CD4-positive, alpha-beta T cell (primary cell): ENCODE data around the gene ADGRL2. TPM values are rescaled to one million over a fixed set of nuclear protein-coding genes. Genes with fewer than 3 reads are reported as not detected.

Experiments
- ATAC-seq: fragments of 200-7000 bp; cut with Tn5 transposase; one replicate; pipeline ENCODE4 v1.10.0; 2022; ENCODE audit warnings: mild to moderate bottlenecking; ENCODE audit not compliant: poor library complexity
- CTCF ChIA-PET: fragments of 350-600 bp; sonication (Branson Sonifier 250); formaldehyde crosslinking; loops from one replicate; lab custom pipeline; 2021; ENCODE audit warnings: antibody characterized with exemption, inconsistent platforms; lab: Charles Lee
- POLR2A ChIA-PET: fragments of 350-600 bp; sonication (Branson Sonifier 250); formaldehyde crosslinking; loops from one replicate; lab custom pipeline; 2021; ENCODE audit warnings: antibody characterized with exemption, inconsistent platforms; lab: Charles Lee
- DNase-seq, 14 experiments: peaks; one replicate each; pipeline ENCODE4 v3.0.0-alpha.2; 2013 to 2020; ENCODE audit warnings: mixed read lengths in 2 of 14
- H3K27ac ChIP-seq, 2 donors: one replicate each; pipeline versions ENCODE4 v1.5.1 to v1.7.0; 2013; ENCODE audit warnings: low read length in 2 of 2, low read depth in 1 of 2, mild to moderate bottlenecking in 1 of 2
- H3K27me3 ChIP-seq, 2 experiments: 1 replicate in 1 of 2; 2 replicates in 1 of 2; pipeline versions ENCODE4 v1.6.1 to v1.7.0; 2013; ENCODE audit warnings: low read length in 2 of 2, control low read depth in 1 of 2, mild to moderate bottlenecking in 1 of 2, moderate library complexity in 1 of 2; ENCODE audit not compliant: insufficient read depth in 2 of 2, control insufficient read depth in 1 of 2
- H3K36me3 ChIP-seq: one replicate; pipeline ENCODE4 v1.6.1; 2013; ENCODE audit warnings: low read length, control low read depth; ENCODE audit not compliant: insufficient read depth
- H3K4me1 ChIP-seq: one replicate; pipeline ENCODE4 v1.6.1; 2013; ENCODE audit warnings: low read length, control low read depth; ENCODE audit not compliant: insufficient read depth
- H3K4me3 ChIP-seq: one replicate; pipeline ENCODE4 v1.5.1; 2013; ENCODE audit warnings: mild to moderate bottlenecking, low read length, moderate library complexity
- H3K9me3 ChIP-seq, 2 experiments: 1 replicate in 1 of 2; 2 replicates in 1 of 2; pipeline versions ENCODE4 v1.6.1 to v1.7.0; 2013; ENCODE audit warnings: low read length in 2 of 2, mild to moderate bottlenecking in 2 of 2, control low read depth in 1 of 2, moderate library complexity in 1 of 2; ENCODE audit not compliant: control insufficient read depth in 1 of 2, insufficient read depth in 1 of 2
- H3K27ac Mint-ChIP-seq: one replicate; pipeline ENCODE4 v1.8.0; 2020; ENCODE audit warnings: mixed read lengths
- H3K27me3 Mint-ChIP-seq: one replicate; pipeline ENCODE4 v1.8.0; 2021; ENCODE audit warnings: mixed read lengths
- H3K36me3 Mint-ChIP-seq: one replicate; pipeline ENCODE4 v1.8.0; 2021; ENCODE audit warnings: low read depth, mixed read lengths
- H3K4me1 Mint-ChIP-seq: one replicate; pipeline ENCODE4 v1.8.0; 2021; ENCODE audit warnings: low read depth, mixed read lengths
- H3K4me3 Mint-ChIP-seq: one replicate; pipeline ENCODE4 v1.8.0; 2020; ENCODE audit warnings: mild to moderate bottlenecking, mixed read lengths
- H3K9me3 Mint-ChIP-seq: one replicate; pipeline ENCODE4 v1.8.0; 2020; ENCODE audit warnings: mixed read lengths
- intact Hi-C, 2 experiments: fragments of 100-400 bp; cut with DNase I in 1 of 2; cut with micrococcal nuclease in 1 of 2; formaldehyde crosslinking; loops; one replicate each; pipeline versions ENCODE4 v1.15.1 to v1.9.0; 2023 to 2025; cut with DNase I, micrococcal nuclease
- total RNA-seq, 174 experiments: library from RNA in 2 of 174; stranded (reverse) in 2 of 174; gene quantifications; one replicate each; pipeline ENCODE4 v1.2.3 and lab custom pipeline; 2021 to 2026
- TF ChIP-seq, protein P1 (sequence below): fragments of 200-600 bp; IDR thresholded peaks from one replicate; pipeline ENCODE4 v1.8.0; 2022; ENCODE audit warnings: antibody characterized with exemption, mild to moderate bottlenecking

Gene ADGRL2
- total RNA-seq, 2 experiments from 2014 or later = not detected

- no peaks in the 10 kb centered on the region for H3K4me1 ChIP-seq
- Mint-ChIP-seq H3K4me1 (no peaks in the 10 kb centered on the region), H3K9me3 (no peaks in the 10 kb centered on the region), H3K27me3 (no peaks in the 10 kb centered on the region), H3K27ac (no peak overlapping the region), H3K36me3 (no peaks in the 10 kb centered on the region), H3K4me3 (no peak overlapping the region)
- ATAC-seq (no peak), DNase-seq (no peak)
- no peaks in the 10 kb centered on the region for H3K27me3 ChIP-seq
- H3K4me3 ChIP-seq = no peak overlapping the region
- TF ChIP-seq, protein P1, sequence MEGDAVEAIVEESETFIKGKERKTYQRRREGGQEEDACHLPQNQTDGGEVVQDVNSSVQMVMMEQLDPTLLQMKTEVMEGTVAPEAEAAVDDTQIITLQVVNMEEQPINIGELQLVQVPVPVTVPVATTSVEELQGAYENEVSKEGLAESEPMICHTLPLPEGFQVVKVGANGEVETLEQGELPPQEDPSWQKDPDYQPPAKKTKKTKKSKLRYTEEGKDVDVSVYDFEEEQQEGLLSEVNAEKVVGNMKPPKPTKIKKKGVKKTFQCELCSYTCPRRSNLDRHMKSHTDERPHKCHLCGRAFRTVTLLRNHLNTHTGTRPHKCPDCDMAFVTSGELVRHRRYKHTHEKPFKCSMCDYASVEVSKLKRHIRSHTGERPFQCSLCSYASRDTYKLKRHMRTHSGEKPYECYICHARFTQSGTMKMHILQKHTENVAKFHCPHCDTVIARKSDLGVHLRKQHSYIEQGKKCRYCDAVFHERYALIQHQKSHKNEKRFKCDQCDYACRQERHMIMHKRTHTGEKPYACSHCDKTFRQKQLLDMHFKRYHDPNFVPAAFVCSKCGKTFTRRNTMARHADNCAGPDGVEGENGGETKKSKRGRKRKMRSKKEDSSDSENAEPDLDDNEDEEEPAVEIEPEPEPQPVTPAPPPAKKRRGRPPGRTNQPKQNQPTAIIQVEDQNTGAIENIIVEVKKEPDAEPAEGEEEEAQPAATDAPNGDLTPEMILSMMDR = no peak
- intact Hi-C loops = no loop called here
- CTCF ChIA-PET = no interaction called here
- POLR2A ChIA-PET = no interaction called here
- H3K9me3 ChIP-seq = no peaks in the 10 kb centered on the region
- H3K36me3 ChIP-seq = no peaks in the 10 kb centered on the region
- H3K27ac ChIP-seq = no peak overlapping the region
These were observed 189.5 kb downstream of the ADGRL2 start for GRCh38 chr1:81990241-81990640.

- Histone ChIP-seq H3K4me1 (no peaks in the 10 kb centered on the region), H3K27me3 (no peaks in the 10 kb centered on the region), H3K36me3 (no peaks in the 10 kb centered on the region), H3K9me3 (peaks cover 0 to 4% of the 10 kb centered on the region in 2 experiments), H3K4me3 (no peak overlapping the region), H3K27ac (no peak overlapping the region)
- no peaks in the 10 kb centered on the region for H3K36me3 Mint-ChIP-seq
- CTCF ChIA-PET = no interaction called here
- no peaks in the 10 kb centered on the region for H3K27me3 Mint-ChIP-seq
- H3K27ac Mint-ChIP-seq = no peak overlapping the region
- no peak overlapping the region for H3K4me3 Mint-ChIP-seq
- ATAC-seq (no peak), DNase-seq (no peak)
- intact Hi-C loops = no loop called here
- TF ChIP-seq, protein P1 = no peak
- H3K4me1 Mint-ChIP-seq = no peaks in the 10 kb centered on the region
- POLR2A ChIA-PET = no interaction called here
- H3K9me3 Mint-ChIP-seq = no peaks in the 10 kb centered on the region
These were observed 197.4 kb downstream of the ADGRL2 start for GRCh38 chr1:81998165-81998564.

GRCh38 chr1:81999364-81999763 is 198.6 kb downstream of the ADGRL2 start:
- Mint-ChIP-seq H3K27me3 (no peaks in the 10 kb centered on the region), H3K4me3 (no peak overlapping the region), H3K36me3 (no peaks in the 10 kb centered on the region), H3K9me3 (no peaks in the 10 kb centered on the region), H3K27ac (no peak overlapping the region), H3K4me1 (no peaks in the 10 kb centered on the region)
- H3K27ac ChIP-seq = no peak overlapping the region
- ATAC-seq = no peak
- intact Hi-C loops = no loop called here
- peaks cover 0 to 8% of the 10 kb centered on the region in 2 experiments for H3K9me3 ChIP-seq
- TF ChIP-seq, protein P1 = no peak
- H3K4me1 ChIP-seq = no peaks in the 10 kb centered on the region
- H3K36me3 ChIP-seq = no peaks in the 10 kb centered on the region
- ChIA-PET CTCF (no interaction called here), POLR2A (no interaction called here)
- H3K27me3 ChIP-seq = no peaks in the 10 kb centered on the region
- no peak for DNase-seq
- H3K4me3 ChIP-seq = no peak overlapping the region
